Renal cortical epithelial cell (primary cell): ENCODE results near the gene SPACDR. TPM values are rescaled to one million over a fixed set of nuclear protein-coding genes. Genes with fewer than 3 reads are reported as not detected.
A peak's percentile ranks its signal among the peaks of the same experiment; 100 is the strongest.
"Not testable (repeated sequence)": the region's sequence is repeated elsewhere in the genome, so short reads cannot be mapped to it uniquely, and the experiment has no call there.

Experiments
- DNase-seq: peaks from one replicate; pipeline ENCODE4 v3.0.0-alpha.2; 2011; ENCODE audit warnings: low read depth
- total RNA-seq: library from RNA; depleted of rRNA; stranded (reverse); fragments of >200 nt; gene quantifications from 2 replicates; pipeline ENCODE4 v1.2.3, GENCODE V29; 2014

Gene SPACDR
- total RNA-seq, 1 donor from 2014 or later: not detected

GRCh38 chr7:100465702-100466311, 1.7 kb upstream of the SPACDR start:
- peak; percentile 57 for DNase-seq

- DNase-seq: no peak
Observed at GRCh38 chr7:100465299-100465698, 1.2 kb upstream of the SPACDR start.

DNA sequence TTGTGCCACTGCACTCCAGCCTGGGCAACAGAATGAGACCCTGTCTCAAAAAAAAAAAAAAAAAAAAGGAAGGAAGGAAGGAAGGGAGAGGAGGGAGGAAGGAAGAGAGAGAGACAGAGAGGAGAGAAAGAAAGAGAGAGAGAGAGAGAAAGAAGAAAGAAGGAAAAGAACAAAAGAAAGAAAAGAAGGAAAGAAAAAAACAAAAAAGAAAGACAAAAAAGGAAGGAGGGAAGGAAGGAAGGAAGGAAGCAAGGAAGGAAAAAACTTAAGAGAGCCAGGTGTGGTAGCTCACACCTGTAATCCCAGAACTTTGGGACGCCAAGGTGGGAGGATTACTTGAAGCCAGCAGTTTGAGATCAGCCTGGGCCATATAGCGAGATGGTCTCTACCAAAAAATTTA, 731 bp upstream of the SPACDR start:
- no peak for DNase-seq

- DNase-seq: no peak
Observed at GRCh38 chr7:100457033-100457432, 7.0 kb downstream of the SPACDR start.

- no peak for DNase-seq
Observed at GRCh38 chr7:100456562-100456961, 7.5 kb downstream of the SPACDR start.

- DNase-seq: no peak
Observed at GRCh38 chr7:100455206-100455605, 8.9 kb downstream of the SPACDR start.

- DNase-seq: not testable (repeated sequence)
Observed at GRCh38 chr7:100453854-100454253, 10.2 kb downstream of the SPACDR start.

GRCh38 chr7:100452513-100452912, 11.5 kb downstream of the SPACDR start:
- no peak for DNase-seq

DNA sequence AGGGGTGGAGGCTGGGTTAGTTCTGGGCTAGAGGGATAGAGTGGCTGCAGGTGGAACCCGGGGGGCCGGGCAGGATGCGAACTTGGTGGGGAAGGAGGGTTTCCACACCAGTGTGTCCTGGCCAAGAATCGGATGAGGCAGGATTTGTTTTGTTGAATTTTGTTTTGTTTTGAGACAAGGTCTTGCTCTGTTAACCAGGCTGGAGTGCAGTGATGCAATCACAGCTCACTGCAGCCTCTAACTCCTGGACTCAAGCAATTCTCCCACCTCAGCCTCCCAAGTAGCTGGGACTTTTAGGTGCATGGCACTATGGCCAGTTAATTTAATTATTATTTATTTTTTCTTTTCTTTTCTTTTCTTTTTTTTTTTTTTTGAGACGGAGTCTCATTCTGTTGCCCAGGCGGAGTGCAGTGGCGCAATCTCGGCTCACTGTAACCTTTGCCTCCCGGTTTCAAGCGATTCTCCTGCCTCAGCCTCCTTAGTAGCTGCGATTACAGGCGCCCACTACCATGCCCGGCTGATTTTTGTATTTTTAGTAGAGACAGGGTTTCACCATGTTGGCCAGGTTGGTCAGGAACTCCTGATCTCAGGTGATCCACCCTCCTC, 14.8 kb downstream of the SPACDR start:
- no peak for DNase-seq

- DNase-seq: not testable (repeated sequence)
Observed at GRCh38 chr7:100447363-100447762, 16.7 kb downstream of the SPACDR start.

- no peak for DNase-seq
Observed at GRCh38 chr7:100446040-100446439, 18.0 kb downstream of the SPACDR start.

GRCh38 chr7:100444311-100445278, 19.5 kb downstream of the SPACDR start:
- peak; percentile 35 for DNase-seq

DNA sequence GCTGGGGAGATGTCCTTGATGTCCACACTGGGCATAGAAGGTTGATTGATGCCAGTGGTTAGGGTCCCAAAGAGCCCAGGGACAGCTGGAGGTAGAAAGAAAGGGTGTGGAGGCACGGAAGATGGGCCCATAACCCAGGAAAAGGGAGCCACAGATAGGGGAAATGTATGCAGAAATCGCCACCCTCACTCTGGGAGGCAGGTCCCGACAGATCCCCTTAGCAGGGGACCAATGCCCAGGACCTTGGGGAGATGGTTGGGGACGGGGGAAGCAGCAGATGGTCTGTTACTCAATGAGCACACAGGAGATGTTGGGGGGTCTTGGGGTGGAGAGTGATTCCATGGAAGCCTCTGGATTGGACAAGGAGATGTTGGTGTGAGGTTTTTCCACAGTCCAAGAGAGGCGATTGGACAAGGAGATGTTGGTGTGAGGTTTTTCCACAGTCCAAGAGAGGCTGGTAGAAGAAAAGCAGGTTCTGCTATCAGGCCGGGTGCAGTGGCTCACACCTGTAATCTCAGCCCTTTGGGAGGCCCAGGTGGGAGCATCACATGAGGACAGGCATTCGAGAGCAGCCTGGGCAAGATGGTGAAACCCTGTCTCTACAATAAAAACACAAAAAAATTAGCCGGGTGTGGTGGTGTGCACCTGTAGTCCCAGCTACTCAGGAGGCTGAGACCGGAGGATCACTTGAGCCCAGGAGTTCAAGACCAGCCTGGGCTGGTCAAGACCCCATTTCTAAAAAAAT, 20.8 kb downstream of the SPACDR start:
- DNase-seq: no peak

DNA sequence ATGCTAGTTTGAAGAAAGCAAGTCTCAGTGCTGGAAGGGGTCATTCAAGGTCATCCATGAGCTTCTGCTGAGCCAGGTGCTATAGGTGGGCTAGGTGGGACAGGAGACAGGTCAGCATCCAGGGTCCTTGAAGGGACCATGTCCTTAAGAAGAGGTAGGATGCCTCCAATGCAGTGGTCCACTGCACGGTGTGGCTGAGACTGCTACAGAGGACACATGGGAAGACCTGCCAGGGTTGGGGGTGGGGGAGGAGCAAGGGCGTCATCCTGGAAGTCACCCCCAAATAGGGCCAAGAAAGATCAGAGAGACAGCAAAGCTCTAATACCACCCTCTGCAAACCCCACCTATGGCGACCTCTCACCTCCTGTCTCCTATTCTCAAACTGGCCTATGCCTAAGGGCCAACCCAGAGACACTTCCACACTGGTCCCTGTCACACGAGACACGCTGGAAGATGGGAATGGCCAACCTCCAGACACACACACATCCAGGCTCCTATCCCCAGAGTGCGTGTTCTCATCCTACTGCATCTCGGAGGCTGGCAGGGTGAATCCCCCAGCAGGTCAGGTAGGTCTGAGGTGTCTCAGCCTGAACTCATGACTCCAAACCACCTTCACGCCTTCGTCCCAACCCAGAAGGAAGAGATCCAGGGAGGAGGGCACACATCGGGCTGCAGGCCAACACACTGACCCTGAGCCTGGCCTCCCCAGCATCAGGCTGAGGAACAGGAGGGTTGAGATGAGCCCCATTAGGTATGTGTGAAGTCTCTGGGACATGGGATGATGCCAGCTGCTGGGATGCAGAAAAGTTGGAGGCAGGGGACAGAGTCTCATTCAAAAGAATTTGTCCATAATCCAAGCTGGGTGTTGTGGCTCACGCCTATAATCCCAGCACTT, 22.2 kb downstream of the SPACDR start:
- no peak for DNase-seq

DNA sequence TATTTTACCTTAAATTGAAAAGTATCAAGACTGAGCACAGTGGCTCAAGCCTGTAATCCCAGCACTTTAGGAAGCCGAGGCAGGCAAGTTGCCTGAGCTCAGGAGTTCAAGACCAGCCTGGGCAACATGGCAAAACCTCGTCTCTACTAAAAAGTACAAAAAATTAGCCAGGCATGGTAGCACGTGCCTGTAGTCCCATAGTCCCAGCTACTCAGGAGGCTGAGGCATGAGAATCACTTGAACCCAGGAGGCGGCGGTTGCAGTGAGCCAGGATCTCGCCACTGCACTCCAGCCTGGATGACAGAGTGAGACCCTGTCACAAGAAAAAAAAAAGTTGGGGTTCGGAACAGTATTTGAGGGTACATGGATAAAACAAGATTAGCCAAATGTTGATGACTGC, 24.8 kb downstream of the SPACDR start:
- DNase-seq: not testable (repeated sequence)

DNA sequence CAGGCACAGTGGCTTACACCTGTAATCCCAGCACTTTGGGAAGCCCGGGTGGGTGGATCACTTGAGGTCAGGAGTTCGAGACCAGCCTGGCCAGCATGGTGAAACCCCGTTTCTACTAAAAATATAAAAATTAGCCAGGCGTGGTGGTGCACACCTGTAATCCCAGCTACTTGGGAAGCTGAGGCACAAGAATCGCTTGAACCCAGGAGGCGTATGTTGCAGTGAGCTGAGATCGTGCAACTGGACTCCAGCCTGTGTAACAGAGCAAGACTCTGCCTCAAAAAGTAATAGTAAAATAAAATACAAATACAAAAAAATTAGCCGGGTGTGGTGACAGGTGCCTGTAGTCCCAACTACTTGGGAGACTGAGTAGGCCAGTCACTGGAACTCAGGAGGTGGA, 25.3 kb downstream of the SPACDR start:
- not testable (repeated sequence) for DNase-seq

GRCh38 chr7:100438172-100438571, 25.9 kb downstream of the SPACDR start:
- DNase-seq: no peak

- DNase-seq: no peak
Observed at GRCh38 chr7:100437150-100438100, 26.6 kb downstream of the SPACDR start.

- no peak for DNase-seq
Observed at GRCh38 chr7:100435401-100436304, 28.4 kb downstream of the SPACDR start.
